HG02571 (cell line): ENCODE measurements around the gene SLC2A13.
"Not testable (repeated sequence)": the region's sequence is repeated elsewhere in the genome, so short reads cannot be mapped to it uniquely, and the experiment has no call there.

ENCODE experiments used
- ATAC-seq: cut with Tn5 transposase; IDR thresholded peaks from one replicate; pipeline ENCODE4 v1.9.1; 2021; ENCODE audit warnings: mild to moderate bottlenecking, moderate library complexity; ENCODE audit not compliant: unreplicated experiment

Gene SLC2A13

DNA sequence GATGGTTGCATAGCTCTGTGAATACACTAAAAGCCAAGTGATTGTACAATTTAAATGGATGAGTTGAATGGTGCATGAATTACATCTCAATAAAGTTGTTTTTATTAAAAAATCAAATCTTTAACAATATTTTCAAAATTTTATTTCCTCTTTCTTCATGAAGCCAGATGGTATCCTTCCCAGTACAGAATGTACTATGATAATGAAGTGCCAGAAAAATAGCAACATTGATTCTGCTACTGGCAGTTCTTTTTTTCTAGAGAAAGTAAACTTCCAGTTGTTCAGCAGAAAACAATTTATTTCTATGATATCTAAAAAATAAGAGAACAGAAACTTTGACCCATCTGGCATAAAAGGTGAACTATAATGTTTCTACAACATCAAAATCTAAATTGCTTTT lies 61.5 kb downstream of the SLC2A13 start:
- no peak for ATAC-seq

DNA sequence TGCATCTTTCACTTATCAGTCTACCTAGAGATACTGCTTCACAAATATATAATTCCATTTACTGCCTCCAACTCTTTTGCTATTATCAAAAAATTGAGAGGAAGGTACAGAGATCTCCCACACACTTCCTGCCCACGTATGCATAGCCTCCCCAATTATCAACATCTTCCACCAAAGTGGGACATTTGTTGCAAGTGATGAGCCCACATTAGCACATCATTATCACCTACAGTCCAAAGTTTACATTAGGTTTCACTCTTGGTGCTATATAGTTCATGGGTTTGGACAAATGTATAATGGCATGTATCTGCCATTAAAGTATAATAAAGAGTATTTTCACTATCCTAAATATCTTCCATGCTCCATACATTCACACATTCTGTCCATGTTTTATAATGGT lies 66.3 kb downstream of the SLC2A13 start:
- no peak for ATAC-seq

DNA sequence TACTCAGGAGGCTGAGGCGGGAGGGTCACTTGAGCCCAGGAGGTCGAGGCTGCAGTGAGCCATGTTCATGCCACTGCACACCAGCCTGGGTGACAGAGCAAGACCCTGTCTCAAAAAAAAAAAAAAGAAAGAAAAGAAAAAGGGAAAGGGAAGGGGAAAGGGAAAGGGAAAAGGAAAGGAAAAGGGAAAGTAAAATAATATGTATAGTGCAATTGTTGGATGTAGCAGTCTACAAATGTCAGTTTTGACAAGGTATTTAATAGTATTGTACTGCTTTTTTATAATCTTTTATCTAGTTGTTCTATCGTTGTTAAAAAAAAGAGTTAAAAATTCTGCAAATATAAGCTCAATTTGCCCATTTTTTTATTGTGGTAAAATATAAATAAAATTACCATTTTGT lies 67.3 kb downstream of the SLC2A13 start:
- ATAC-seq, result no peak

- no peak for ATAC-seq
These were observed 71.2 kb downstream of the SLC2A13 start for GRCh38 chr12:40034712-40035111.

DNA sequence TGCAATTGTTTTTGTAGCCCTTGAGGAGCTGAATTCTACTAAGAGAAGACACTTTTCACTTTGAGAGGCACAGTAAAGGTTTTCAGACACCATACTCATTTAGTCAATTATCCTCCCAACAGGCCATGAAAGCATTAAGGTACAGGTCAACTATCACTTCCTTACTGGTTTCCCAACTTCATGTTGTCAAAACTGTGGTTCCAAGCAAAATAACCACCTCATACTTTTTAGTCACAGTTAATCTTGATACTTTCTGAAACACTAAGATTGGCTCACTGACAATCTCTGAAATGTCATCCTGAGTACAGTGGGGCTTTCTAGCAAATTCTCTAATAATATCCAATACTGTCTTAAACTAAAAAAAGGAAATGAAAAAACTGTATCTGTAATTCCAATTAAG lies 71.7 kb downstream of the SLC2A13 start:
- ATAC-seq, result no peak

- ATAC-seq, result no peak
These were observed 72.6 kb downstream of the SLC2A13 start for GRCh38 chr12:40033242-40033630.

DNA sequence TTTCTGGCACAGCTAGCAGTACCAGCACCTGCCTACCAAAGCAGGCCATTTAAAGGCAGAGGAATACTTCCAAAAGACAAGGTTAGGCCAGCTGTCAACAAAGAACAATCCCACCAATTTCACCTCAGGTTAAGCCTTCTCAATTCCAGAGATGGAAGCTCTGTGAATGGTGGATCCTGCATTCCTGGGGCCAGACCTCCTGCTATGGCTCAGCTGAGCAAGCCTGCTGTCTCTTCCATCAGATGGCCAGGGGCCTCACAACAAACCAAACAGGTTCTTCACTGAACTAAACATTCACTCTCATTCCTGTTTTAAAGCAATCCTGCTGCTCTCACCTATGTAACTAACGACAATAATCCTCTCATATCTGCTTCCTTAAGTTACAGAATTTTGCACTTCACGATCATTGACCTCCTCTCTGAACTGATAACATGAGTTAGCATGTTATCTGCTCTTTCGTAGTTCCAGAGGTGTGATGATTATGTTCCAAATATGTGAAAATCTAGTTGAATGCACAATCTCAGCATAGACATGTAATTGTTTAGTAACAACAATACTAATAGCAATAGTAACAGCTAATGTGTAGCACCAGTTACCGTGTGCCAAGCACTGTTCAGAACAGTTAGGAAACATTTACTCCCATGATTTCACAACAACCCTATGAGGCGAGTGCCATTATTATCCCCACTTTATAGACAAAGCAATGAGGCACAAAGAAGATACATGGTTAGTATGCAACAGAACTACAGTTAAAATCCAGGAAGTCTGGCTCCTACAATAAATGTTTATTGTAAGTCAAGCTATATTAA lies 73.2 kb downstream of the SLC2A13 start:
- ATAC-seq, result no peak

DNA sequence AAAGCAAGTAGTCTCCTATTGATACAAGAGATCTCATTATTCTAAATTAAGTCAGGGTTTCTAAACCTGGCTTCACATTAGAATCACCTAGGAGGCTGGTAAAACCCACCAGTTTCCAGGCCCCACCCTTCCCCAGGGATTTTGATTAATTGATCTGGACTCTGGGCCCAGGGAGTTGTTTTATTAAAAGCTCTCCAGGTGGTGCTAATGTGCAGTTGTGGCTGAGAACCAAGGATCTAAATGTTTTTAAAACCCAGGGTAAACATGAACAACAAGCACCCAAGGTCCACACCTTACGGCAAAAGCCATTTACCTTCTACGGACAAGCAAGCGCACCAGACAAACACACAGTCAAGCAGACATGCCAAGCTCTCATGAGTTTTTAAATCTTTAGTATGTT lies 73.9 kb downstream of the SLC2A13 start:
- ATAC-seq, result no peak

- ATAC-seq, result not testable (repeated sequence)
These were observed 74.9 kb downstream of the SLC2A13 start for GRCh38 chr12:40030970-40031369.

DNA sequence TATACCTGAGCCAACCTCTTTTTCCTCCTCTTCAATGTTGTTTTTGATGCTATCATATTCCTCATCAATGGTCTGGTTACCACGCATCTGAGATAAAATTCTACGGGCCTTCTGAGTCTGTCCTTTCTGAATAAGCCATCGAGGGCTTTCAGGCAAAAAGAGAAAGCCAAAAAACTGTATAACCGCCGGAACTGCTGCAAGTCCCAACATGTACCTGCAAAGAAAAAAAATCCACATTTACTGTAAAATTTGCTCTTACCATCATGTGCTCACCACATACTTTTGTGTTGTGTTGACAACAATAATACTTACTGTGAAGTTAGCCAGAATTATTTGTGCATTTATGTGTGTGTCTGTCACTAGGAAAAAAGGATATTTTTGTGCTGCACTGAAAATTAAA lies 77.6 kb downstream of the SLC2A13 start:
- ATAC-seq, result no peak

GRCh38 chr12:40022850-40023249 lies 83.0 kb downstream of the SLC2A13 start:
- no peak for ATAC-seq

DNA sequence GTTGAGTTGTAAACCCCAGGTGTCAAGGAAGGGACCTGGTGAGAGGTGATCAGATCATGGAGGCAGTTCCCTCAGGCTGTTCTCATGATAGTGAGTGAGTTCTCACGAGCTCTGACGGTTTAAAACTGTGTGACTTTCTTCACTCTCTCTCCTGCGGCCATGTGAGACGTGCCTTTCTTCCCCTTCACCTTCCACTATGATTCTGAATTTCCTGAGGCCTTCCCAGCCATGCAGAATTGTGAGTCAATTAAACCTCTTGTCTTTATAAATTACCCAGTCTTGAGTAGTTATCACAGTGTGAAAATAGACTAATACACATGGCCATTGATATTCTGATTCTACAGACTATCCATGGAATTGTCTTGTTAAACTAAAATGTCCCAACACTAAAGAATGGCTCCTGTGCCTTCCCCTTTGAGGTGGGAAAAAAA lies 85.6 kb downstream of the SLC2A13 start:
- no peak for ATAC-seq

DNA sequence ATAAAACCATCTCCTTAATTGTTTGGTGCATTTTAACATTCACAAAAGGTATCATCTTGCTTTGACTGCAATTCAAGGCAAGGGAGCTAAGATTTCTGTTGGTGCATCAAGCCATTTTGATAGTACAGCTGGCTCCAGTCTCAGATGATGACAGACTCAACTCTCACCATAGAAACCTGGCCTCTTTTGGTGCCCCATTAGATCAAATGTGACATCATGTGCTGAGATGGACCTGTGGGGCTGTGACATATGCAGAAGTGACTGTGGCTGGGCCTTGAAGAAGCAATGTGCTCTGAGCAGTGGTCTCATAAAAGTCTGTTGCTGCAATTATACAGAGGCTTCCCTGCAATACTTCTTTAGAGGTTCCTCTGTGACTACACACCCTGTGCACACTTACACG lies 88.4 kb downstream of the SLC2A13 start:
- no peak for ATAC-seq

- no peak for ATAC-seq
These were observed 88.9 kb downstream of the SLC2A13 start for GRCh38 chr12:40016980-40017379.

DNA sequence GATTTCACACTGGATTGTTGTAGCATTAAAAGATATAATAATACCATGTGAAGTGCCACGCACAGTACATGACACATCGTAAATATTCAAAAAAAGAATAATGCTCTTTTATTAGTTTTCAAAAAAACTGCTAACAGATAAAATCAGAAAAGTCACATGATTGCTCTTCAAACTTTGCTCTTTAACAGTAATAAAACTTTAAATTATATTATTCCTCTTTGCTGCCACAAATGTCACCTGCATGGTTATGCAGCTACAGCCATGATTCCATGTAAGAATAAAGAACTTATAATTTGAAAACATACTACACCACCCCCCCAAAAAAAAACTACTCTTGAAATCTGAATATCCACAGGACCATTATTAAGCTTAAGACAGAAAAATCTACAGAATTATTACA lies 90.0 kb downstream of the SLC2A13 start:
- ATAC-seq, result no peak

GRCh38 chr12:40015345-40015744 lies 90.5 kb downstream of the SLC2A13 start:
- ATAC-seq, result no peak

GRCh38 chr12:40013847-40014246 lies 92.0 kb downstream of the SLC2A13 start:
- no peak for ATAC-seq

DNA sequence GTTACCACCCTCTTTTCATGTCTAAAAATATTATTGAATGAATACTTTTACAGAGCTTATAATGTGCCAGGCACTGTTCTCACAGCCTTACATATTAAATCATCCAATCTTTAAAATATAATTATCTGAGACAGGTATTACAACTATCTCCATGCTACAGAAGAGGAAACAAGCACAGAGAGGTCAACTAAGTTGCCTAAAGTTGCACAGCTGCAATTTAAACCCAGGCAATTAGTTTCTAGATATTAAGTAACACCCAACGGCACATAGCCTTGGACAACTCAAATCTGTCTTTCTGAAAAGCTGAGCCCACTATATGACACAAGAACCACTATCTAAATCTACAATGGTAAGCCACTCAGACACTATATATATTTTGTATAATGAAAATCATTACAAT lies 92.6 kb downstream of the SLC2A13 start:
- ATAC-seq, result no peak

DNA sequence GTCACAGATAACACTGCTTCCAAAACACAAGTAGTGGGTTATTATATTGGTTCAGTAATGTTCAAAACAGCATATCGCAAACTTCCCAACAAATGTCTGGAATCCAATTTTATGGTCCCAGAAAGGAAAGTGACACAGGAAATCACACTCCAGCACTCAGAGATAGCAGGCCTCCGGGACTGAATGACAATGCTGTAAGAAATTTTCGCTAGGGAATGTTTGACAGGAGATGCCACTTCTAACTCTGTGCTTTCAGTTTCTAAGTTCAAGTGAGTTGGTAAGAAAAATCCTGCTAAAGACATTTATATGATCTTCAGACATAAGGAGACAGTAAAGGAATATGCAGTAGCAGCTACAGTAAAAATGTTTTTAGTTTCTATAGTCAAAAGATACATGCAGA lies 93.2 kb downstream of the SLC2A13 start:
- no peak for ATAC-seq

DNA sequence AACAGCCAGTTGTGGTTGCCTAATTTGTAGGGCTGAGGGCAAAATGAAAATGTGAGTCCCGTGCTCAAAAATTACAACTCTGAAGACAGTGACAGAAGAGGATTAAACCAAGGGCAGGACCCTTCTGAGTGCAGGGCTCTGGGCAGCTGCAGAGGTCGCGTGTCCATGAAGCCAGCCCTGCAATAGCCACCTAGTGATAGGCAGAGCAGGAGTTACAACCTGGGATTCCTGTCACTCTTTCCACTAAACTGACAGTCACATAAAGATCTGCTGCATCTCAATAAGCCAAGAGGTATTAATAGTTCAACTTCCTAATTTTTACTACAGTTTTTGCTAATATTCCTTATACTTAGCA lies 94.1 kb downstream of the SLC2A13 start:
- peak; percentile 17 for ATAC-seq

DNA sequence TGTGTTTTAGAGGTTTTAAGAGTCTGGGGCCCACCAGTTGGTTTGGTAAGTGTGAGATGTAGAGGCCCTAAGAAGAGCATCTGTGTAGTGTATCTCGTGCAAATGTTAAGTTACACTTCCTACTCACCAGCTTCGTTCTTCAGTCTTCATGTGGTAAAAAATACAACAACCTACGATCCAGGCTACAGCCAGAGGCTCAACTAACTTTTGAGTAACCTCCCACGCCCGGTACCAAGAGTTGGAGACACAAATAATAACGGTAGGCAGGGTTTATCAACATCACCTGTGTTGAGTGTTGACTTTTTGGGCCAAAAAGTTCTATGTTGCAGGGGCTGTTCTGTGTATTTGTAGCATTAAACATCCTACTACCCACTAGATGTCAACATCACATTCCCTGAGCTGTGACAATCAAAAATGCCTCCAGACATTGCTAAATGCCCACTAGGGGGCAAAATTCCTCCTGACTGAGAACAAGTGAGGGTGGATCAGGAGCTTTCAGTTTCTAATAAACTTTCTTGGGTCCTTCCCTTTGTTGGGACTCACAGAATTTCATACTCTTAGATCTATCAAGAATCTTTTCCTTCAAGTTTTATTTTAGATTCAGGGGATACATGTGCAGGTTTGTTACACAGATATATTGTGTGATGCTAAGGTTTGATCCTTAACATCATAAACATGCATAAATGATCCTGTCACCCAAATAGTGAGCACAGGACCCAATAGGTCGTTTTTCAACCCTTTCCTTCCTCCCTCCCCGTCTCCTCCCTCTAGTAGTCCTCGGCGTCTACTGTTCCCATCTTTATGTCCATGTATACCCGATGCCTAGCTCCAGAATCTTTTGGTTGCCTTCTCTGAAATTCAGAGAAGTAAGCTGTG lies 94.7 kb downstream of the SLC2A13 start:
- peak; percentile 94 for ATAC-seq
